Neuronal stem cell (in vitro differentiated cells): ENCODE data around the gene DDC.

Experiments
- DNase-seq: peaks from one replicate; pipeline ENCODE4 v3.0.0-alpha.2; 2013; ENCODE audit warnings: low spot score
- H2AFZ ChIP-seq: one replicate; pipeline ENCODE4 v1.6.1; 2013; ENCODE audit warnings: mild to moderate bottlenecking, low read length, inconsistent platforms
- H2AK5ac ChIP-seq: 2 replicates; pipeline ENCODE4 v1.6.1; 2013; ENCODE audit warnings: low read depth, mild to moderate bottlenecking, inconsistent platforms, low read length, moderate library complexity, mixed read lengths
- H2BK120ac ChIP-seq: 2 replicates; pipeline ENCODE4 v1.6.1; 2013; ENCODE audit warnings: low read depth, mild to moderate bottlenecking, inconsistent platforms, low read length, moderate library complexity, mixed read lengths
- H2BK12ac ChIP-seq: one replicate; pipeline ENCODE4 v1.6.1; 2013; ENCODE audit warnings: low read length, inconsistent platforms
- H2BK15ac ChIP-seq: 2 replicates; pipeline ENCODE4 v1.6.1; 2013; ENCODE audit warnings: mild to moderate bottlenecking, low read length, inconsistent platforms, mixed read lengths
- H2BK5ac ChIP-seq: one replicate; pipeline ENCODE4 v1.6.1; 2013; ENCODE audit warnings: inconsistent platforms, mild to moderate bottlenecking, low read length, moderate library complexity
- H3K14ac ChIP-seq: one replicate; pipeline ENCODE4 v1.6.1; 2013; ENCODE audit warnings: low read length, inconsistent platforms
- H3K18ac ChIP-seq: 2 replicates; pipeline ENCODE4 v1.6.1; 2013; ENCODE audit warnings: low read length, inconsistent platforms
- H3K23ac ChIP-seq: 2 replicates; pipeline ENCODE4 v1.6.1; 2013; ENCODE audit warnings: low read depth, mild to moderate bottlenecking, mixed read lengths, low read length, inconsistent platforms; ENCODE audit not compliant: poor library complexity
- H3K27ac ChIP-seq: replicated peaks from 3 replicates; pipeline ENCODE4 v1.5.1; 2013; ENCODE audit warnings: low read length, inconsistent platforms
- H3K27me3 ChIP-seq, 3 experiments: 2 replicates each; pipeline ENCODE4 v1.6.1; 2013; ENCODE audit warnings: low read length in 3 of 3, mild to moderate bottlenecking in 2 of 3, inconsistent platforms in 1 of 3, low read depth in 1 of 3, mixed read lengths in 1 of 3, moderate library complexity in 1 of 3; ENCODE audit not compliant: control insufficient read depth in 3 of 3, insufficient read depth in 3 of 3
- H3K36me3 ChIP-seq, 2 donors: replicated peaks in 1 of 2; 2 replicates each; pipeline ENCODE4 v1.6.1; 2013; ENCODE audit warnings: low read length in 2 of 2; ENCODE audit not compliant: control insufficient read depth in 2 of 2, insufficient read depth in 2 of 2
- H3K4ac ChIP-seq: 2 replicates; pipeline ENCODE4 v1.6.1; 2013; ENCODE audit warnings: inconsistent platforms, mild to moderate bottlenecking, low read length, moderate library complexity
- H3K4me1 ChIP-seq, 2 donors: 1 replicate in 1 of 2; 2 replicates in 1 of 2; pipeline ENCODE4 v1.6.1; 2013; ENCODE audit warnings: low read length in 2 of 2, low read depth in 1 of 2; ENCODE audit not compliant: control insufficient read depth in 2 of 2, insufficient read depth in 1 of 2
- H3K4me2 ChIP-seq: one replicate; pipeline ENCODE4 v1.6.1; 2013; ENCODE audit warnings: mild to moderate bottlenecking, low read length, inconsistent platforms; ENCODE audit not compliant: insufficient read depth, poor library complexity, severe bottlenecking
- H3K4me3 ChIP-seq, 2 donors: 2 replicates each; pipeline ENCODE4 v1.5.1; 2013; ENCODE audit warnings: low read length in 2 of 2, mild to moderate bottlenecking in 2 of 2, inconsistent platforms in 1 of 2, moderate library complexity in 1 of 2
- H3K79me1 ChIP-seq: one replicate; pipeline ENCODE4 v1.6.1; 2013; ENCODE audit warnings: low read depth, mild to moderate bottlenecking, inconsistent platforms, low read length, moderate library complexity
- H3K9ac ChIP-seq: one replicate; pipeline ENCODE4 v1.6.1; 2013; ENCODE audit warnings: mild to moderate bottlenecking, low read depth, low read length, inconsistent platforms; ENCODE audit not compliant: poor library complexity
- H3K9me3 ChIP-seq, 2 donors: replicated peaks in 1 of 2; 2 replicates each; pipeline versions ENCODE3 to v1.6.1; 2013; ENCODE audit warnings: low read length in 2 of 2, mild to moderate bottlenecking in 2 of 2, inconsistent platforms in 1 of 2, low read depth in 1 of 2, mixed read lengths in 1 of 2, moderate library complexity in 1 of 2; ENCODE audit not compliant: control insufficient read depth in 2 of 2, insufficient read depth in 1 of 2
- H4K8ac ChIP-seq: one replicate; pipeline ENCODE4 v1.6.1; 2013; ENCODE audit warnings: low read depth, mild to moderate bottlenecking, inconsistent platforms, low read length, moderate library complexity
- H4K91ac ChIP-seq: one replicate; pipeline ENCODE4 v1.6.1; 2013; ENCODE audit warnings: low read length, low read depth, mild to moderate bottlenecking, inconsistent platforms; ENCODE audit not compliant: poor library complexity
- WGBS, 2 donors: extraction: QIAGEN DNeasy Blood & Tissue Kit; methylation state at CpG; one replicate each; pipeline ENCODE4 v1.1.7; 2013; ENCODE audit warnings: missing lambda C conversion rate in 2 of 2, mixed read lengths in 1 of 2; ENCODE audit not compliant: insufficient read length in 2 of 2, insufficient replicate concordance in 1 of 2; ENCODE audit errors: extremely low coverage in 2 of 2; 5-methylcytosine and 5-hydroxymethylcytosine counted together

DDC gene

GRCh38 chr7:50588937-50589336 is 23.7 kb upstream of the DDC start:
- no peak overlapping the region for H2AK5ac ChIP-seq
- H3K4me2 ChIP-seq = no peak overlapping the region
- H3K27me3 ChIP-seq = no peaks in the 10 kb centered on the region
- H4K8ac ChIP-seq = no peak overlapping the region
- no peak overlapping the region for H2BK15ac ChIP-seq
- no peak overlapping the region for H2AFZ ChIP-seq
- no peak overlapping the region for H3K9ac ChIP-seq
- no peak overlapping the region for H3K4ac ChIP-seq
- peaks cover 6 to 32% of the 10 kb centered on the region in 2 donors for H3K36me3 ChIP-seq
- no peak overlapping the region for H2BK12ac ChIP-seq
- DNase-seq = no peak
- H3K4me3 ChIP-seq = no peak overlapping the region
- no peak overlapping the region for H3K18ac ChIP-seq
- no peak overlapping the region for H2BK5ac ChIP-seq
- H2BK120ac ChIP-seq = no peak overlapping the region
- no peak overlapping the region for H3K27ac ChIP-seq
- no peak overlapping the region for H4K91ac ChIP-seq
- no peak overlapping the region for H3K23ac ChIP-seq
- no peak overlapping the region for H3K14ac ChIP-seq
- WGBS, 2 donors = no CpG with 5 or more reads among the region's 8 CpGs
- no peaks in the 10 kb centered on the region for H3K79me1 ChIP-seq
- peaks cover 0 to 3% of the 10 kb centered on the region in 2 donors for H3K9me3 ChIP-seq
- H3K4me1 ChIP-seq = no peaks in the 10 kb centered on the region

GRCh38 chr7:50587737-50588136 is 22.5 kb upstream of the DDC start:
- H3K23ac ChIP-seq = no peak overlapping the region
- no peak overlapping the region for H3K9ac ChIP-seq
- no peak overlapping the region for H3K14ac ChIP-seq
- no peak overlapping the region for H4K91ac ChIP-seq
- no peak overlapping the region for H2AFZ ChIP-seq
- H3K4me1 ChIP-seq = no peaks in the 10 kb centered on the region
- H3K4me3 ChIP-seq = no peak overlapping the region
- WGBS, 2 donors = no CpG with 5 or more reads among the region's 6 CpGs
- H3K4me2 ChIP-seq = no peak overlapping the region
- H3K79me1 ChIP-seq = no peaks in the 10 kb centered on the region
- no peak overlapping the region for H2BK12ac ChIP-seq
- H2BK120ac ChIP-seq = no peak overlapping the region
- H3K4ac ChIP-seq = no peak overlapping the region
- no peak overlapping the region for H3K27ac ChIP-seq
- no peak overlapping the region for H3K18ac ChIP-seq
- H4K8ac ChIP-seq = no peak overlapping the region
- no peaks in the 10 kb centered on the region for H3K27me3 ChIP-seq
- H3K9me3 ChIP-seq = peaks cover 0 to 3% of the 10 kb centered on the region in 2 donors
- H2BK15ac ChIP-seq = no peak overlapping the region
- peaks cover 5 to 20% of the 10 kb centered on the region in 2 donors for H3K36me3 ChIP-seq
- no peak overlapping the region for H2AK5ac ChIP-seq
- no peak overlapping the region for H2BK5ac ChIP-seq
- no peak for DNase-seq

DNA sequence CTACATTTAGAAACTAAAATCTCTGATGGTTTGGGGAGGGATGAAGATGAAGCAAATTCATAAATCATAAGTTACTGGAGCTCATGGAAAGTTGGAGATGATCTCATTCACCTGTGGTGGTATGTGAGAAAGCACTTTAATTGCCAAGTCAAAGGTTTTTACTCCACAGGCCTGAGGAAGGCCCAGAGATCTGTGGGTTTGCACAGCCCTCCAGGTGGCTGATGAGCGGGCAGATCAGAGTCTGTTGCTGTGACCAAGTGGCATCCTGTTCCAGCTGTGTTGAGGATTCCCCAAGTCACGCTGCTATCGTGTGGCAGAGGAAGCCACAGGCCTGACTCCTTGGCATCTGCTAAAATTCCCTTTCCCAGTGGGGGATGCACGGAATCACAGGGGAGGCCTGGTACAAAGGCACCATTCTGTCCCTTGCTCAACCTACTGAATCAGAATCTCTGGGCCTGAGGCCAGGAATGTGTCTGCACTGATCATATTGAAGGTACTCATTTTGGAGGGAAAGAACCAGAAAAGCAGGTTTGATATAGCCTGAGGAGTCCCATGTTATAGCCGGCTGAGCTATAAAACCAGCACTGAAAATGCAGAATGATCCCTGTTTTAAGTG is 19.7 kb upstream of the DDC start:
- Histone ChIP-seq H2BK12ac (no peak overlapping the region), H3K4ac (no peak overlapping the region), H3K4me1 (no peaks in the 10 kb centered on the region), H3K18ac (no peak overlapping the region), H3K23ac (no peak overlapping the region), H3K27me3 (no peaks in the 10 kb centered on the region), H3K27ac (no peak overlapping the region), H2BK15ac (no peak overlapping the region), H3K9ac (no peak overlapping the region), H4K91ac (no peak overlapping the region), H3K4me3 (peak overlapping the region in 1 of 2 donors; percentile 63), H2AK5ac (no peak overlapping the region), H2AFZ (no peak overlapping the region), H3K36me3 (no peaks in the 10 kb centered on the region), H3K4me2 (no peak overlapping the region), H3K9me3 (peaks cover 0 to 3% of the 10 kb centered on the region in 2 donors), H2BK120ac (no peak overlapping the region), H4K8ac (no peak overlapping the region), H3K79me1 (no peaks in the 10 kb centered on the region), H2BK5ac (no peak overlapping the region), H3K14ac (no peak overlapping the region)
- no peak for DNase-seq
- no CpG with 5 or more reads among the region's 5 CpGs for WGBS, 2 donors

GRCh38 chr7:50584386-50584785 is 19.2 kb upstream of the DDC start:
- H2BK5ac ChIP-seq = no peak overlapping the region
- WGBS, 2 donors = no CpG with 5 or more reads among the region's 4 CpGs

More at GRCh38 chr7:50584386-50584785, 19.2 kb upstream of the DDC start:
- Histone ChIP-seq H3K27ac (no peak overlapping the region), H4K8ac (no peak overlapping the region), H2AK5ac (no peak overlapping the region), H2AFZ (no peak overlapping the region), H3K4ac (no peak overlapping the region), H3K23ac (no peak overlapping the region), H3K9ac (no peak overlapping the region), H3K36me3 (no peaks in the 10 kb centered on the region), H3K18ac (no peak overlapping the region), H3K79me1 (no peaks in the 10 kb centered on the region), H4K91ac (no peak overlapping the region), H2BK15ac (no peak overlapping the region), H3K4me2 (no peak overlapping the region), H2BK12ac (no peak overlapping the region), H3K4me3 (no peak overlapping the region), H2BK120ac (no peak overlapping the region), H3K9me3 (peaks cover 0 to 3% of the 10 kb centered on the region in 2 donors), H3K4me1 (no peaks in the 10 kb centered on the region), H3K27me3 (no peaks in the 10 kb centered on the region), H3K14ac (no peak overlapping the region)
- no peak for DNase-seq
